Breast epithelium (tissue), 3 donors: Measurements from ENCODE around the gene CFAP54.

Experiments used
- POLR2A ChIP-seq: fragments of 450-650 bp; IDR thresholded peaks from one replicate; pipeline ENCODE4 v1.6.1; 2016; ENCODE audit warnings: antibody characterized with exemption, mild to moderate bottlenecking, moderate library complexity
- POLR2AphosphoS5 ChIP-seq, 3 donors: sonication (generic); formaldehyde crosslinking; IDR thresholded peaks; one replicate each; pipeline ENCODE4 v1.6.1; 2017; ENCODE audit warnings: antibody characterized with exemption in 3 of 3
- TF ChIP-seq, protein P1 (sequence below), 3 donors: fragments of 450-650 bp; IDR thresholded peaks; one replicate each; pipeline ENCODE4 v1.5.1; 2016 to 2017; ENCODE audit warnings: antibody characterized with exemption in 3 of 3, mild to moderate bottlenecking in 3 of 3, moderate library complexity in 3 of 3

DNA sequence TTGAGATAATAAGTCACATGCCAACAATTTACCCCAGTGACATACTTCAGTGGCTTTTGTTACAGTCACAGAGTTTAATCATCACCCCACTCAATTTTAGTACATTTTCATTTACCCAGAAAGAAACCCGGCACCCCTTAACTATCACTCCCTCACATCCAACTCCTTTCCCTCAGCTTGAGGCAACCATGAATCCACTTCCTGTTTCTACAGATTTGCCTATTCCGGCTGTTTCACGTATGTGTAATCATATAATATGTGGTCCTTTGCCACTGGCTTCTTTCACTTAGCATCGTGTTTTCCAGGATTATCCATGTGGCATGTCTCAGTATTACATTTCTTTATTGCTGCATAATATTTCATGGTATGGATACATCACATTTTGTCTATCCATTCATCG, 147.5 kb downstream of the CFAP54 start:
- TF ChIP-seq, protein P1, sequence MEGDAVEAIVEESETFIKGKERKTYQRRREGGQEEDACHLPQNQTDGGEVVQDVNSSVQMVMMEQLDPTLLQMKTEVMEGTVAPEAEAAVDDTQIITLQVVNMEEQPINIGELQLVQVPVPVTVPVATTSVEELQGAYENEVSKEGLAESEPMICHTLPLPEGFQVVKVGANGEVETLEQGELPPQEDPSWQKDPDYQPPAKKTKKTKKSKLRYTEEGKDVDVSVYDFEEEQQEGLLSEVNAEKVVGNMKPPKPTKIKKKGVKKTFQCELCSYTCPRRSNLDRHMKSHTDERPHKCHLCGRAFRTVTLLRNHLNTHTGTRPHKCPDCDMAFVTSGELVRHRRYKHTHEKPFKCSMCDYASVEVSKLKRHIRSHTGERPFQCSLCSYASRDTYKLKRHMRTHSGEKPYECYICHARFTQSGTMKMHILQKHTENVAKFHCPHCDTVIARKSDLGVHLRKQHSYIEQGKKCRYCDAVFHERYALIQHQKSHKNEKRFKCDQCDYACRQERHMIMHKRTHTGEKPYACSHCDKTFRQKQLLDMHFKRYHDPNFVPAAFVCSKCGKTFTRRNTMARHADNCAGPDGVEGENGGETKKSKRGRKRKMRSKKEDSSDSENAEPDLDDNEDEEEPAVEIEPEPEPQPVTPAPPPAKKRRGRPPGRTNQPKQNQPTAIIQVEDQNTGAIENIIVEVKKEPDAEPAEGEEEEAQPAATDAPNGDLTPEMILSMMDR (IDR thresholded peaks at IDR 0.05), result no peak
- TF ChIP-seq POLR2A (no peak), POLR2AphosphoS5 (IDR thresholded peaks at IDR 0.05) (no peak)
